Liver (tissue), 3 donors: Measurements from ENCODE around the gene LMX1B.

Experiments
- CTCF ChIP-seq: fragments of 150-350 bp; IDR thresholded peaks from 2 replicates; pipeline ENCODE4 v1.5.1; 2017; ENCODE audit warnings: improper control_type of control experiment, low read depth, low read length; ENCODE audit not compliant: missing input control
- GABPA ChIP-seq, 2 donors: IDR thresholded peaks in 1 of 2; conservative IDR thresholded peaks in 1 of 2; 2 replicates each; pipeline ENCODE4 v1.6.1; 2016; ENCODE audit warnings: antibody characterized with exemption in 2 of 2, mild to moderate bottlenecking in 1 of 2, moderate library complexity in 1 of 2
- MAX ChIP-seq: IDR thresholded peaks from 2 replicates; pipeline ENCODE4 v1.6.1; 2016; ENCODE audit warnings: antibody characterized with exemption
- RAD21 ChIP-seq, 2 donors: IDR thresholded peaks; 2 replicates each; pipeline ENCODE4 v1.6.1; 2016; ENCODE audit warnings: antibody characterized with exemption in 2 of 2, mild to moderate bottlenecking in 2 of 2
- TAF1 ChIP-seq: conservative IDR thresholded peaks from 2 replicates; pipeline ENCODE4 v1.6.1; 2016; ENCODE audit warnings: antibody characterized with exemption, mild to moderate bottlenecking
- ZBTB33 ChIP-seq: IDR thresholded peaks from 2 replicates; pipeline ENCODE4 v1.6.1; 2016; ENCODE audit warnings: antibody characterized with exemption
- donor health status: healthy.
- donor health status: healthy.

GRCh38 chr9:126633881-126634558 is 20.3 kb downstream of the LMX1B start:
- no peak for TF ChIP-seq RAD21 (IDR thresholded peaks at IDR 0.05)
- no peak for TF ChIP-seq CTCF
- TF ChIP-seq MAX = no peak
- no peak for TF ChIP-seq GABPA (IDR thresholded peaks at IDR 0.05 in 1 of 2, conservative IDR thresholded peaks at IDR 0.05 in 1 of 2)
- TF ChIP-seq ZBTB33 = no peak
- no peak for TF ChIP-seq TAF1
